H9 (cell line): ENCODE measurements around the gene F2RL3. TPM values are rescaled to one million over a fixed set of nuclear protein-coding genes. Genes with fewer than 3 reads are reported as not detected.

Source experiments
- DNase-seq: peaks from one replicate; pipeline ENCODE4 v3.0.0-alpha.2; 2017
- H2AFZ ChIP-seq: one replicate; pipeline ENCODE4 v1.6.1; 2013; ENCODE audit warnings: mild to moderate bottlenecking, low read length, control low read depth, moderate library complexity
- H2AK5ac ChIP-seq: 2 replicates; pipeline ENCODE4 v1.6.1; 2013; ENCODE audit warnings: low read length, control low read depth, mixed read lengths; ENCODE audit not compliant: insufficient read length
- H2BK120ac ChIP-seq: one replicate; pipeline ENCODE4 v1.6.1; 2013; ENCODE audit warnings: low read depth, mild to moderate bottlenecking, low read length, control low read depth, inconsistent platforms; ENCODE audit not compliant: poor library complexity, severe bottlenecking
- H2BK12ac ChIP-seq: 2 replicates; pipeline ENCODE4 v1.6.1; 2013; ENCODE audit warnings: low read length, control low read depth, mixed read lengths, low read depth; ENCODE audit not compliant: insufficient read length
- H2BK15ac ChIP-seq: 2 replicates; pipeline ENCODE4 v1.6.1; 2013; ENCODE audit warnings: low read depth, low read length, control low read depth
- H2BK20ac ChIP-seq: one replicate; pipeline ENCODE4 v1.6.1; 2013; ENCODE audit warnings: low read depth, mild to moderate bottlenecking, low read length, control low read depth, inconsistent platforms; ENCODE audit not compliant: poor library complexity, severe bottlenecking
- H2BK5ac ChIP-seq: 2 replicates; pipeline ENCODE4 v1.6.1; 2013; ENCODE audit warnings: low read length, control low read depth, mixed read lengths; ENCODE audit not compliant: insufficient read length
- H3K14ac ChIP-seq: 2 replicates; pipeline ENCODE4 v1.6.1; 2013; ENCODE audit warnings: low read length, control low read depth; ENCODE audit not compliant: insufficient read depth
- H3K18ac ChIP-seq: 2 replicates; pipeline ENCODE4 v1.6.1; 2013; ENCODE audit warnings: low read depth, mild to moderate bottlenecking, mixed read lengths, low read length, control low read depth; ENCODE audit not compliant: insufficient read length
- H3K23ac ChIP-seq: 2 replicates; pipeline ENCODE4 v1.6.1; 2013; ENCODE audit warnings: low read length, control low read depth, mixed read lengths, low read depth; ENCODE audit not compliant: insufficient read length
- H3K23me2 ChIP-seq: 2 replicates; pipeline ENCODE4 v1.6.1; 2013; ENCODE audit warnings: low read depth, mild to moderate bottlenecking, mixed read lengths, low read length, control low read depth; ENCODE audit not compliant: insufficient read length, poor library complexity, severe bottlenecking
- H3K27ac ChIP-seq: 2 replicates; pipeline ENCODE4 v1.5.1; 2013; ENCODE audit warnings: low read length, control low read depth, mixed read lengths, low read depth; ENCODE audit not compliant: insufficient read length
- H3K27me3 ChIP-seq: 2 replicates; pipeline ENCODE4 v1.6.1; 2013; ENCODE audit warnings: low read length, control low read depth, inconsistent platforms; ENCODE audit not compliant: insufficient read depth
- H3K4ac ChIP-seq: 2 replicates; pipeline ENCODE4 v1.6.1; 2013; ENCODE audit warnings: low read depth, mild to moderate bottlenecking, control low read depth, inconsistent platforms, low read length, moderate library complexity
- H3K4me1 ChIP-seq: 2 replicates; pipeline ENCODE4 v1.6.1; 2013; ENCODE audit warnings: low read length, control low read depth, inconsistent platforms; ENCODE audit not compliant: insufficient read depth
- H3K4me2 ChIP-seq: 2 replicates; pipeline ENCODE4 v1.6.1; 2013; ENCODE audit warnings: low read length, control low read depth, mixed read lengths; ENCODE audit not compliant: insufficient read length, insufficient read depth
- H3K56ac ChIP-seq: 2 replicates; pipeline ENCODE4 v1.6.1; 2013; ENCODE audit warnings: low read depth, mild to moderate bottlenecking, mixed read lengths, low read length, control low read depth; ENCODE audit not compliant: insufficient read length
- H3K79me1 ChIP-seq: 2 replicates; pipeline ENCODE4 v1.6.1; 2013; ENCODE audit warnings: low read depth, mild to moderate bottlenecking, moderate library complexity, low read length, control low read depth, inconsistent platforms; ENCODE audit not compliant: insufficient read depth, poor library complexity, severe bottlenecking
- H3K79me2 ChIP-seq: 2 replicates; pipeline ENCODE4 v1.6.1; 2013; ENCODE audit warnings: low read length, control low read depth, inconsistent platforms; ENCODE audit not compliant: insufficient read depth
- H3K9ac ChIP-seq: 2 replicates; pipeline ENCODE4 v1.6.1; 2013; ENCODE audit warnings: low read length, control low read depth, mixed read lengths; ENCODE audit not compliant: insufficient read length; ENCODE audit errors: extremely low read depth
- H3K9me3 ChIP-seq: one replicate; pipeline ENCODE4 v1.6.1; 2013; ENCODE audit warnings: low read depth, low read length, inconsistent platforms; ENCODE audit not compliant: control insufficient read depth
- H3T11ph ChIP-seq: one replicate; pipeline ENCODE4 v1.6.1; 2013; ENCODE audit warnings: mild to moderate bottlenecking, low read length, control low read depth, inconsistent platforms
- H4K20me1 ChIP-seq: one replicate; pipeline ENCODE4 v1.6.1; 2013; ENCODE audit not compliant: control insufficient read depth, insufficient read length, insufficient read depth
- H4K5ac ChIP-seq: 2 replicates; pipeline ENCODE4 v1.6.1; 2013; ENCODE audit warnings: low read depth, mild to moderate bottlenecking, mixed read lengths, low read length, control low read depth; ENCODE audit not compliant: insufficient read length
- H4K8ac ChIP-seq: replicated peaks from 2 replicates; pipeline ENCODE4 v1.6.1; 2013; ENCODE audit warnings: low read length, control low read depth, mixed read lengths, low read depth; ENCODE audit not compliant: insufficient read length
- H4K91ac ChIP-seq: 2 replicates; pipeline ENCODE4 v1.6.1; 2013; ENCODE audit warnings: low read depth, mild to moderate bottlenecking, moderate library complexity, mixed read lengths, low read length, control low read depth; ENCODE audit not compliant: insufficient read length
- H3K27ac Mint-ChIP-seq, 3 experiments: 2 replicates in 2 of 3; 3 replicates in 1 of 3; pipeline ENCODE4 v1.8.0; 2020 to 2021; ENCODE audit warnings: mixed read lengths in 3 of 3, mild to moderate bottlenecking in 1 of 3, moderate library complexity in 1 of 3
- H3K27me3 Mint-ChIP-seq: 2 replicates; pipeline ENCODE4 v1.8.0; 2021; ENCODE audit warnings: low read depth, mild to moderate bottlenecking, moderate library complexity, mixed read lengths
- H3K36me3 Mint-ChIP-seq, 3 experiments: 2 replicates in 2 of 3; 3 replicates in 1 of 3; pipeline ENCODE4 v1.8.0; 2020 to 2021; ENCODE audit warnings: low read depth in 3 of 3, mixed read lengths in 3 of 3; ENCODE audit not compliant: insufficient read depth in 1 of 3
- H3K4me1 Mint-ChIP-seq, 2 experiments: 2 replicates each; pipeline ENCODE4 v1.8.0; 2020; ENCODE audit warnings: mixed read lengths in 2 of 2
- H3K4me3 Mint-ChIP-seq, 2 experiments: 2 replicates in 1 of 2; 3 replicates in 1 of 2; pipeline ENCODE4 v1.8.0; 2020 to 2021; ENCODE audit warnings: mild to moderate bottlenecking in 2 of 2, mixed read lengths in 2 of 2, moderate library complexity in 1 of 2
- H3K9me3 Mint-ChIP-seq, 2 experiments: 2 replicates in 1 of 2; 3 replicates in 1 of 2; pipeline ENCODE4 v1.8.0; 2020; ENCODE audit warnings: mild to moderate bottlenecking in 2 of 2, mixed read lengths in 2 of 2, moderate library complexity in 1 of 2
- CTCF ChIP-seq: fragments of 200-600 bp; sonication (generic); conservative IDR thresholded peaks from 3 replicates; pipeline ENCODE4 v1.8.0; 2021; ENCODE audit warnings: antibody characterized with exemption, mild to moderate bottlenecking
- WGBS: extraction: QIAGEN DNeasy Blood & Tissue Kit; methylation state at CpG from one replicate; pipeline ENCODE4 v1.1.7; 2013; ENCODE audit warnings: missing lambda C conversion rate, low lambda C conversion rate, mixed read lengths; ENCODE audit not compliant: insufficient read length; ENCODE audit errors: extremely low coverage; 5-methylcytosine and 5-hydroxymethylcytosine counted together
- total RNA-seq: library from RNA; stranded (reverse); gene quantifications from 2 replicates; pipeline ENCODE4 v1.2.1, GENCODE V29; 2021

The F2RL3 gene
- total RNA-seq, 1 experiment from 2014 or later = not detected

GRCh38 chr19:16908759-16909158 lies 20.0 kb downstream of the F2RL3 start:
- Histone ChIP-seq H2BK120ac (no peak overlapping the region), H3T11ph (no peak overlapping the region), H2BK12ac (no peak overlapping the region), H3K79me2 (no peaks in the 10 kb centered on the region), H2AFZ (no peak overlapping the region), H4K5ac (no peak overlapping the region), H3K56ac (no peak overlapping the region), H3K23me2 (no peaks in the 10 kb centered on the region), H4K20me1 (no peaks in the 10 kb centered on the region), H2BK20ac (no peak overlapping the region), H2BK15ac (no peak overlapping the region), H3K9ac (no peak overlapping the region), H3K4me1 (no peaks in the 10 kb centered on the region), H3K23ac (no peak overlapping the region), H3K14ac (no peak overlapping the region), H2BK5ac (no peak overlapping the region), H3K27ac (no peak overlapping the region), H4K8ac (no peak overlapping the region), H3K4ac (no peak overlapping the region), H3K27me3 (no peaks in the 10 kb centered on the region), H3K18ac (no peak overlapping the region), H2AK5ac (no peak overlapping the region), H3K79me1 (no peaks in the 10 kb centered on the region), H4K91ac (no peak overlapping the region), H3K4me2 (no peak overlapping the region), H3K9me3 (peaks cover 7% of the 10 kb centered on the region)
- Mint-ChIP-seq H3K36me3 (peaks cover 16 to 25% (median 17%) of the 10 kb centered on the region in 3 experiments), H3K27me3 (peaks cover 3% of the 10 kb centered on the region), H3K4me3 (no peak overlapping the region), H3K9me3 (peaks cover 26 to 28% of the 10 kb centered on the region in 2 experiments), H3K4me1 (peaks cover 0 to 5% of the 10 kb centered on the region in 2 experiments; a peak in 1 of 4 replicates), H3K27ac (no peak overlapping the region)
- no CpG with 5 or more reads among the region's 12 CpGs for WGBS
- TF ChIP-seq CTCF = no peak
- no peak for DNase-seq
